ENCODE results near the gene HOMER2.

Gene HOMER2

DNA sequence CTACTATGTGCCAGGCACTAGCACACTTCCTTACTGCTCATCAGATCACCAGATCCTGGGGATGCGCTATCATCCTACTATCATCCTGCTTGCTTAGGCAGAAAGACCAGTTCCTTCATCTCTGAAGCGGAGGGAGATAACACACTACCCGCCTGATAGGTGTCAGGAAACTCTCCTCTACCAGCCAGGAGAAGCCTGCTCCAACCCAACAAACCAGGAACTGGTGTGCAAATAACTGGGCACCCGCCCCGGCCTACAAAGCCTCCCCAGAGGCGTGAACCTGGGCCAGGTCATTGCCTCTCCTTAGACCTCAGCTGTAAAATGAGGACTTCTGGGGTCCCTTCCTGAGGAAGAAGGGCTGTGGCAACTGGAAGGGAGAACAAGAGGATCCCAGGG is 61.5 kb downstream of the HOMER2 start:
- DNase-seq (ENCODE audit: low spot score): no peak
- Mint-ChIP-seq H3K36me3 (ENCODE audit: low read depth) (peaks cover 7% of the 10 kb centered on the region), H3K27me3 (ENCODE audit: low read depth) (no peaks in the 10 kb centered on the region), H3K4me1 (ENCODE audit: low read depth) (no peaks in the 10 kb centered on the region), H3K9me3 (no peaks in the 10 kb centered on the region), H3K4me3 (no peak overlapping the region), H3K27ac (no peak overlapping the region)

GRCh38 chr15:82890338-82890994 is 62.1 kb downstream of the HOMER2 start:
- Mint-ChIP-seq H3K4me1 (ENCODE audit: low read depth) (no peaks in the 10 kb centered on the region), H3K4me3 (no peak overlapping the region), H3K36me3 (ENCODE audit: low read depth) (peaks cover 7% of the 10 kb centered on the region), H3K27me3 (ENCODE audit: low read depth) (no peaks in the 10 kb centered on the region), H3K9me3 (no peaks in the 10 kb centered on the region), H3K27ac (no peak overlapping the region)
- no peak for DNase-seq (ENCODE audit: low spot score)

GRCh38 chr15:82882273-82882928 is 70.1 kb downstream of the HOMER2 start:
- no peaks in the 10 kb centered on the region for H3K27me3 Mint-ChIP-seq (ENCODE audit: low read depth)
- H3K36me3 Mint-ChIP-seq (ENCODE audit: low read depth): peaks cover 4% of the 10 kb centered on the region
- no peaks in the 10 kb centered on the region for H3K9me3 Mint-ChIP-seq
- H3K4me1 Mint-ChIP-seq (ENCODE audit: low read depth): no peaks in the 10 kb centered on the region
- no peak for DNase-seq (ENCODE audit: low spot score)
- H3K27ac Mint-ChIP-seq: no peak overlapping the region
- H3K4me3 Mint-ChIP-seq: no peak overlapping the region

- Mint-ChIP-seq H3K4me1 (ENCODE audit: low read depth) (no peaks in the 10 kb centered on the region), H3K36me3 (ENCODE audit: low read depth) (peaks cover 4% of the 10 kb centered on the region), H3K4me3 (no peak overlapping the region), H3K27ac (no peak overlapping the region), H3K27me3 (ENCODE audit: low read depth) (no peaks in the 10 kb centered on the region), H3K9me3 (no peaks in the 10 kb centered on the region)
- no peak for DNase-seq (ENCODE audit: low spot score)
Measured at GRCh38 chr15:82881747-82882146, 70.8 kb downstream of the HOMER2 start.

DNA sequence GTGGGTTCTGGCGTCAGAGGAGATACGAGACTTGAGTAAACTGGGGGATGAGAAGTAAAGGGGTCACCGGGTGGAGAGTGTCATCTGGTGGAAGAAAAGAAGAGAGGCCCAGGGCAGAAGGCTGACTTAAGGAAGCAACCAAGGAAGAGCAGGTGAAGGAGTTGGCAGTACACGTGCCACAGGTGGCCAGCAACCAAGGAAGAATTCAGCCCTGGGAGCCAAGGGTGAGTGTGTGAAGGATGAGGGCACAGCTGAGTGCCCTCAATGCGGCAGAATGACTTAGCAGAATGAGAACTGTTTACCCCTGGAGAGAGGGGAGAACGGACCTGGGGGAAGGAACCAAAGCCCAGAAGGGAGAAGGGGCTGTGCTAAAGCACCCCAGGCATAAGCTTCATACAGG is 71.8 kb downstream of the HOMER2 start:
- H3K27ac Mint-ChIP-seq: no peak overlapping the region
- H3K4me1 Mint-ChIP-seq (ENCODE audit: low read depth): no peaks in the 10 kb centered on the region
- DNase-seq (ENCODE audit: low spot score): no peak
- peaks cover 4% of the 10 kb centered on the region for H3K36me3 Mint-ChIP-seq (ENCODE audit: low read depth)
- no peaks in the 10 kb centered on the region for H3K9me3 Mint-ChIP-seq
- H3K4me3 Mint-ChIP-seq: no peak overlapping the region
- H3K27me3 Mint-ChIP-seq (ENCODE audit: low read depth): no peaks in the 10 kb centered on the region

GRCh38 chr15:82878325-82878724 is 74.2 kb downstream of the HOMER2 start:
- DNase-seq (ENCODE audit: low spot score): no peak
- no peak overlapping the region for H3K4me3 Mint-ChIP-seq
- H3K27ac Mint-ChIP-seq: no peak overlapping the region
- H3K9me3 Mint-ChIP-seq: no peaks in the 10 kb centered on the region
- peaks cover 7% of the 10 kb centered on the region for H3K36me3 Mint-ChIP-seq (ENCODE audit: low read depth)
- H3K4me1 Mint-ChIP-seq (ENCODE audit: low read depth): no peaks in the 10 kb centered on the region
- no peaks in the 10 kb centered on the region for H3K27me3 Mint-ChIP-seq (ENCODE audit: low read depth)

- Mint-ChIP-seq H3K27me3 (ENCODE audit: low read depth) (no peaks in the 10 kb centered on the region), H3K4me1 (ENCODE audit: low read depth) (no peaks in the 10 kb centered on the region), H3K9me3 (no peaks in the 10 kb centered on the region), H3K4me3 (no peak overlapping the region), H3K36me3 (ENCODE audit: low read depth) (peaks cover 7% of the 10 kb centered on the region), H3K27ac (no peak overlapping the region)
- DNase-seq (ENCODE audit: low spot score): no peak
Measured at GRCh38 chr15:82877825-82878224, 74.7 kb downstream of the HOMER2 start.

- no peak for DNase-seq (ENCODE audit: low spot score)
- H3K36me3 Mint-ChIP-seq (ENCODE audit: low read depth): peaks cover 6% of the 10 kb centered on the region
- H3K27me3 Mint-ChIP-seq (ENCODE audit: low read depth): no peaks in the 10 kb centered on the region
- H3K9me3 Mint-ChIP-seq: no peaks in the 10 kb centered on the region
- H3K27ac Mint-ChIP-seq: no peak overlapping the region
- no peak overlapping the region for H3K4me3 Mint-ChIP-seq
- H3K4me1 Mint-ChIP-seq (ENCODE audit: low read depth): no peaks in the 10 kb centered on the region
Measured at GRCh38 chr15:82875411-82876003, 77.0 kb downstream of the HOMER2 start.

GRCh38 chr15:82874961-82875360 is 77.6 kb downstream of the HOMER2 start:
- no peak overlapping the region for H3K27ac Mint-ChIP-seq
- no peaks in the 10 kb centered on the region for H3K27me3 Mint-ChIP-seq (ENCODE audit: low read depth)
- H3K4me1 Mint-ChIP-seq (ENCODE audit: low read depth): no peaks in the 10 kb centered on the region

GRCh38 chr15:82874267-82874666 is 78.3 kb downstream of the HOMER2 start:
- Mint-ChIP-seq H3K4me3 (no peak overlapping the region), H3K4me1 (ENCODE audit: low read depth) (no peaks in the 10 kb centered on the region), H3K27ac (no peak overlapping the region), H3K9me3 (no peaks in the 10 kb centered on the region), H3K36me3 (ENCODE audit: low read depth) (peaks cover 6% of the 10 kb centered on the region), H3K27me3 (ENCODE audit: low read depth) (no peaks in the 10 kb centered on the region)
- DNase-seq (ENCODE audit: low spot score): no peak

More at GRCh38 chr15:82874961-82875360, 77.6 kb downstream of the HOMER2 start:
- Mint-ChIP-seq H3K36me3 (ENCODE audit: low read depth) (peaks cover 6% of the 10 kb centered on the region), H3K9me3 (no peaks in the 10 kb centered on the region), H3K4me3 (no peak overlapping the region)
- DNase-seq (ENCODE audit: low spot score): no peak

DNA sequence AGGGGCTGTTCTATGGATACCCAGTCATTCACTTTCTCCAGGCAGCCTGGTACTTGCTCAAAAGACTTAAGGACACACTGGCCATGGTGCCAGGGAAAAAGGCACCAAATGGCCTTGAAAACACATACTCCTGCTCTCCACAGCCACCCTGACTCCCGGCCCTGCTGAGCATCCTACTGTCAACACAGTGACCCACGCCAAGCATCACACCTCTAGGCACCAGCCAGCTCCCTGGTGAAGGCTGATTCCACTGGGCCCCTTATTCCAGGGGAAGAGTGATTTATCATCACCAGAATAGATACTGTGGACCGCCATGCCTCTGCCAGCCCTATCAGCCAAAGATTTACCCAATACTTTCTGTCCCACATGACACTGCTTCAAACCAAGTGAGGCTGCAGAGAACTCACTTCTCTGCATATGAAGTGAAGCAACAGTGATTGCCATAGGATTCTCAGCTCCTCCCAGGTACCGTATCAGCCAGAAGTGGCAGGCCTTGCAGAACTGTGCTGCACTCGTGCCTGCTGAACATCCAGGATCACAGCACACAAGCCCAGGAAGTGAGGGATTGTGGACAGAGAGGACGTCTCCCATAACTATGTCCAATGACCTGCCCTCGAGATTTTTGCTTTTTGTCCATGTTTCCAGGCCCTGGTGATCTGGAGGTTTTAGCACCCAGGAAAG is 79.4 kb downstream of the HOMER2 start:
- Mint-ChIP-seq H3K27ac (no peak overlapping the region), H3K4me3 (no peak overlapping the region), H3K4me1 (ENCODE audit: low read depth) (no peaks in the 10 kb centered on the region), H3K27me3 (ENCODE audit: low read depth) (no peaks in the 10 kb centered on the region), H3K9me3 (no peaks in the 10 kb centered on the region), H3K36me3 (ENCODE audit: low read depth) (peaks cover 6% of the 10 kb centered on the region)
- no peak for DNase-seq (ENCODE audit: low spot score)

- no peak overlapping the region for H3K27ac Mint-ChIP-seq
- H3K4me3 Mint-ChIP-seq: no peak overlapping the region
- H3K4me1 Mint-ChIP-seq (ENCODE audit: low read depth): no peaks in the 10 kb centered on the region
- H3K36me3 Mint-ChIP-seq (ENCODE audit: low read depth): peaks cover 6% of the 10 kb centered on the region
- no peak for DNase-seq (ENCODE audit: low spot score)
- H3K27me3 Mint-ChIP-seq (ENCODE audit: low read depth): no peaks in the 10 kb centered on the region
- no peaks in the 10 kb centered on the region for H3K9me3 Mint-ChIP-seq
Measured at GRCh38 chr15:82871832-82872484, 80.6 kb downstream of the HOMER2 start.

GRCh38 chr15:82871358-82871757 is 81.2 kb downstream of the HOMER2 start:
- Mint-ChIP-seq H3K27me3 (ENCODE audit: low read depth) (no peaks in the 10 kb centered on the region), H3K9me3 (no peaks in the 10 kb centered on the region), H3K4me3 (no peak overlapping the region)

More at GRCh38 chr15:82871358-82871757, 81.2 kb downstream of the HOMER2 start:
- Mint-ChIP-seq H3K4me1 (ENCODE audit: low read depth) (no peaks in the 10 kb centered on the region), H3K36me3 (ENCODE audit: low read depth) (peaks cover 6% of the 10 kb centered on the region), H3K27ac (no peak overlapping the region)
- no peak for DNase-seq (ENCODE audit: low spot score)

Measured in T-helper 2 cell treated with Interferon-gamma antibody and Interleukin-4, amounts not matched to agents 5 μg/mL and 100 μg/mL, for 36 hours (primary cell).